Mammary epithelial cell (primary cell): ENCODE data around the gene GRIA1.

Experiments used
- EZH2 ChIP-seq: IDR thresholded peaks from 2 replicates; pipeline ENCODE4 v1.6.1; 2012; ENCODE audit warnings: low read length, inconsistent platforms, borderline replicate concordance
- TF ChIP-seq, protein P1 (sequence below), 2 donors: IDR thresholded peaks in 1 of 2; conservative IDR thresholded peaks in 1 of 2; 2 replicates each; pipeline ENCODE4 v1.5.1; 2011 to 2012; ENCODE audit warnings: inconsistent platforms in 2 of 2, low read length in 2 of 2, mild to moderate bottlenecking in 2 of 2, control low read depth in 1 of 2, low read depth in 1 of 2; ENCODE audit not compliant: insufficient read depth in 1 of 2; ENCODE audit errors: extremely low read depth in 1 of 2

DNA sequence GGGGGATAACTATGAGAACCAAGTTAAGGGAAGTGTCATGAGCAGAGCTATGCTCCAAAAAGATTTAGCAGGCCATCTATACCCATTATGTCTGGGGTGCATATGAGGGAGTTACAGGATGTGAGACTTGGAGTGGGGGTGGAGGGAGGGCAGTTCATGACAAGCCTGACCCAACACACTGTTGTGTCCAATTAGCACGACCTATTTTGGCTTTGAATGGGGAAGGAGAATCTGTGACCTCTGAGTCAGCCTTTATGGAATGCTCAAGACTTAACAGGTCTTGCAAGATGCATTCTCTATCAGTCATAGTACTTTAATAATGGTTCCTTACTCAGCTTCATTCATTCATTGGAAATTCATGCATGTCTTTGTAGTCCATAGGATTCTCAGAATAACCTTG is 71.7 kb downstream of the GRIA1 start:
- TF ChIP-seq, protein P1, sequence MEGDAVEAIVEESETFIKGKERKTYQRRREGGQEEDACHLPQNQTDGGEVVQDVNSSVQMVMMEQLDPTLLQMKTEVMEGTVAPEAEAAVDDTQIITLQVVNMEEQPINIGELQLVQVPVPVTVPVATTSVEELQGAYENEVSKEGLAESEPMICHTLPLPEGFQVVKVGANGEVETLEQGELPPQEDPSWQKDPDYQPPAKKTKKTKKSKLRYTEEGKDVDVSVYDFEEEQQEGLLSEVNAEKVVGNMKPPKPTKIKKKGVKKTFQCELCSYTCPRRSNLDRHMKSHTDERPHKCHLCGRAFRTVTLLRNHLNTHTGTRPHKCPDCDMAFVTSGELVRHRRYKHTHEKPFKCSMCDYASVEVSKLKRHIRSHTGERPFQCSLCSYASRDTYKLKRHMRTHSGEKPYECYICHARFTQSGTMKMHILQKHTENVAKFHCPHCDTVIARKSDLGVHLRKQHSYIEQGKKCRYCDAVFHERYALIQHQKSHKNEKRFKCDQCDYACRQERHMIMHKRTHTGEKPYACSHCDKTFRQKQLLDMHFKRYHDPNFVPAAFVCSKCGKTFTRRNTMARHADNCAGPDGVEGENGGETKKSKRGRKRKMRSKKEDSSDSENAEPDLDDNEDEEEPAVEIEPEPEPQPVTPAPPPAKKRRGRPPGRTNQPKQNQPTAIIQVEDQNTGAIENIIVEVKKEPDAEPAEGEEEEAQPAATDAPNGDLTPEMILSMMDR (conservative IDR thresholded peaks at IDR 0.05 in 1 of 2, IDR thresholded peaks at IDR 0.05 in 1 of 2; ENCODE audit: extremely low read depth in 1 of 2, insufficient read depth in 1 of 2, low read depth in 1 of 2, low read length in 2 of 2) = no peak
- no peak for TF ChIP-seq EZH2
